HFFc6 (cell line): ENCODE measurements around the gene SEPTIN3. TPM values are rescaled to one million over a fixed set of nuclear protein-coding genes. Genes with fewer than 3 reads are reported as not detected.

Experiments used
- DNase-seq: peaks from one replicate; pipeline ENCODE4 v3.0.0-alpha.2; 2018
- H3K27ac Mint-ChIP-seq: 2 replicates; pipeline ENCODE4 v1.8.0; 2020; ENCODE audit warnings: mild to moderate bottlenecking, mixed read lengths
- H3K27me3 Mint-ChIP-seq: 2 replicates; pipeline ENCODE4 v1.8.0; 2021; ENCODE audit warnings: mild to moderate bottlenecking, moderate library complexity, mixed read lengths; ENCODE audit not compliant: insufficient read depth
- H3K36me3 Mint-ChIP-seq: 2 replicates; pipeline ENCODE4 v1.8.0; 2021; ENCODE audit warnings: low read depth, mixed read lengths
- H3K4me1 Mint-ChIP-seq: 2 replicates; pipeline ENCODE4 v1.8.0; 2020; ENCODE audit warnings: low read depth, mixed read lengths
- H3K4me3 Mint-ChIP-seq: 2 replicates; pipeline ENCODE4 v1.8.0; 2020; ENCODE audit warnings: mild to moderate bottlenecking, moderate library complexity, mixed read lengths
- H3K9me3 Mint-ChIP-seq: 2 replicates; pipeline ENCODE4 v1.8.0; 2020; ENCODE audit warnings: mild to moderate bottlenecking, mixed read lengths
- total RNA-seq, 6 experiments: library from RNA; stranded (reverse); fragmentation: NEBNext Ultra II Directional; extraction: Animal tissue kit (Norgen Biotek cat#: 25700); gene quantifications; 2 replicates in 1 of 6; 3 replicates in 5 of 6; pipeline ENCODE4 v1.2.3, GENCODE V29; 2021
- TF ChIP-seq, protein P1 (sequence below): fragments of 200-600 bp; sonication (generic); IDR thresholded peaks from 2 replicates; pipeline ENCODE4 v1.5.0; 2021; ENCODE audit warnings: antibody characterized with exemption, mild to moderate bottlenecking

SEPTIN3 gene
- total RNA-seq, 6 experiments from 2014 or later, result 0.05 to 0.17 TPM; not detected in 4

DNA sequence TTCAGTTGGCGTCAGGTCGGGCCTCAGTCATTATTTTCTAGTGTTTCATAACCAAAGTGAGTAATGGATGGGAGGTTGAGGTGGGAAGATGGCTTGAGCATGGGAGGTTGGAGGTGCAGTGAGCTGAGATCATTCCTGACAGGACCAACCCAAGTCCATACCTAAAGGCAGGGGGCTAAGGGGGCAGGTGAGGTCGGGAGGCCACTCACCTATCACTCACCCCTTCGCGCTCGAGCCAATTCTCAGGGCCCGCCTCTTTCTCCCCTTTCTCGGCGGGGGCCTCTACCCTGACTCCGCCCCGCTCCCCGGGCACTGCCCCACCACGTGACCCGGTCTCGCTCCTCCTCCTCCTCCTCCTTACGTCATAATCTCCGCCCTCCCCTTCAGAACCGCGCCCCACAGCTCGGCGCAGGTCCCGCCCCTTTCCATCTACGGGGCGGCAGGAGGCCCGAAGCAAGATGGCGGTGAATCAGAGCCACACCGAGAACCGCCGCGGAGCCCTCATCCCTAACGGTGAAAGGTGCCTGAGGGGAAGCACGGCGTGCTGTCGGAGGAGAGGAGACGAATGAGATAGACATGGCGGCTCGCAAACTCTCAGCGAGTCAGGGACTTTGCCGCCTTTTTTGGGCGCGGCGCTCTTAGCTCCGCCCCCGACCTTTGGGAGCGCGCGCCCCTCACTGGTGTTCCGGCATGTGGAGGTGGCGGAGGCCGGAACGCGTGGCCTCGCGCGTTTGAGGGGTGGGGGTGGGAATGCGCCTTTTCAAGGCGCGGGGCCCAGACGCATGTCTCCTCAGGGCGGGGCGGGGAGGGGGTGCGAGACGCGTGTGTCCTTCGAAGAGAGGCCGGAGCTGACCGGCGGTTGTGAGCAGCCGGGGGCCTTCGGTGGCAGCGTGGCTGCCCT lies 29.4 kb downstream of the SEPTIN3 start, which contains the start of gene WBP2NL:
TSS of gene WBP2NL (plus strand) at position 428 of the 901 bp plus-strand sequence. CDS start at position 459, 31 bp downstream.
- H3K36me3 Mint-ChIP-seq, result no peaks in the 10 kb centered on the region
- H3K9me3 Mint-ChIP-seq, result no peaks in the 10 kb centered on the region
- TF ChIP-seq, protein P1, sequence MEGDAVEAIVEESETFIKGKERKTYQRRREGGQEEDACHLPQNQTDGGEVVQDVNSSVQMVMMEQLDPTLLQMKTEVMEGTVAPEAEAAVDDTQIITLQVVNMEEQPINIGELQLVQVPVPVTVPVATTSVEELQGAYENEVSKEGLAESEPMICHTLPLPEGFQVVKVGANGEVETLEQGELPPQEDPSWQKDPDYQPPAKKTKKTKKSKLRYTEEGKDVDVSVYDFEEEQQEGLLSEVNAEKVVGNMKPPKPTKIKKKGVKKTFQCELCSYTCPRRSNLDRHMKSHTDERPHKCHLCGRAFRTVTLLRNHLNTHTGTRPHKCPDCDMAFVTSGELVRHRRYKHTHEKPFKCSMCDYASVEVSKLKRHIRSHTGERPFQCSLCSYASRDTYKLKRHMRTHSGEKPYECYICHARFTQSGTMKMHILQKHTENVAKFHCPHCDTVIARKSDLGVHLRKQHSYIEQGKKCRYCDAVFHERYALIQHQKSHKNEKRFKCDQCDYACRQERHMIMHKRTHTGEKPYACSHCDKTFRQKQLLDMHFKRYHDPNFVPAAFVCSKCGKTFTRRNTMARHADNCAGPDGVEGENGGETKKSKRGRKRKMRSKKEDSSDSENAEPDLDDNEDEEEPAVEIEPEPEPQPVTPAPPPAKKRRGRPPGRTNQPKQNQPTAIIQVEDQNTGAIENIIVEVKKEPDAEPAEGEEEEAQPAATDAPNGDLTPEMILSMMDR, result no peak
- H3K27ac Mint-ChIP-seq, result no peak within 1 kb of the TSS
- 0 out of 2 replicates have a peak, but pooled peaks cover 5% of the 10 kb centered on the region for H3K4me1 Mint-ChIP-seq
- H3K27me3 Mint-ChIP-seq, result peaks cover 27% of the 10 kb centered on the region
- H3K4me3 Mint-ChIP-seq, result no peak within 1 kb of the TSS; the same call in 1 of the 2 replicates
- DNase-seq, result no peak

- Mint-ChIP-seq H3K36me3 (no peaks in the 10 kb centered on the region), H3K27me3 (peaks cover 24% of the 10 kb centered on the region)
- TF ChIP-seq, protein P1, result no peak
Measured at GRCh38 chr22:42000466-42000865, 31.2 kb downstream of the SEPTIN3 start.

GRCh38 chr22:42001121-42001520 lies 31.9 kb downstream of the SEPTIN3 start:
- peak; percentile 6 for DNase-seq
- H3K9me3 Mint-ChIP-seq, result peaks cover 4% of the 10 kb centered on the region; the same call in 1 of the 2 replicates
- no peak overlapping the region for H3K27ac Mint-ChIP-seq
- H3K36me3 Mint-ChIP-seq, result no peaks in the 10 kb centered on the region
- peaks cover 21% of the 10 kb centered on the region for H3K27me3 Mint-ChIP-seq
- TF ChIP-seq, protein P1, result no peak
- H3K4me3 Mint-ChIP-seq, result no peak overlapping the region
- 0 out of 2 replicates have a peak, but pooled peaks cover 5% of the 10 kb centered on the region for H3K4me1 Mint-ChIP-seq

More at GRCh38 chr22:42000466-42000865, 31.2 kb downstream of the SEPTIN3 start:
- 0 out of 2 replicates have a peak, but pooled peaks cover 5% of the 10 kb centered on the region for H3K4me1 Mint-ChIP-seq
- H3K4me3 Mint-ChIP-seq, result no peak overlapping the region
- H3K9me3 Mint-ChIP-seq, result peaks cover 1% of the 10 kb centered on the region; the same call in 1 of the 2 replicates
- H3K27ac Mint-ChIP-seq, result no peak overlapping the region
- no peak for DNase-seq

GRCh38 chr22:42001706-42002105 lies 32.5 kb downstream of the SEPTIN3 start:
- Mint-ChIP-seq H3K4me3 (no peak overlapping the region), H3K27me3 (peaks cover 18% of the 10 kb centered on the region), H3K9me3 (peaks cover 4% of the 10 kb centered on the region; the same call in 1 of the 2 replicates), H3K27ac (no peak overlapping the region), H3K36me3 (no peaks in the 10 kb centered on the region), H3K4me1 (0 out of 2 replicates have a peak, but pooled peaks cover 5% of the 10 kb centered on the region)
- TF ChIP-seq, protein P1, result no peak
- DNase-seq, result no peak

DNA sequence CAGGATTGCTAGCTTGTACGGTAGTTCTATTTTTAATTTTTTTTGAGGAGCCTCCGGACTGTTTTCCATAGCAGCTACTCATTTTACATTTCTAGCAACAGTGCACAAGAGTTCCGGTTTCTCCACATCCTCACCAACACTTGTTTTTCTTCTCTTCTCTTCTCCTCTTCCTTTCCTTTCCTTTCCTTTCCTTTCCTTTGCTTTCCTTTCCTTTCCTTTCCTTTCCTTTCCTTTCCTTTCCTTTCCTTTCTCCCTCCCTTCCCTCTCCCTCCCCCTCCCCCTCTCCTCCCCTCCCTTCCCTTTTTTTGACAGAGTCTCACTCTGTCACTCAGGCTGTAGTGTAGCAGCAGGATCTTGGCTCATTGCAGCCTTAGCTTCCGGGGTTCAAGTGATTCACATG lies 38.7 kb downstream of the SEPTIN3 start:
- Mint-ChIP-seq H3K9me3 (peaks cover 30% of the 10 kb centered on the region), H3K27ac (no peak overlapping the region), H3K27me3 (peaks cover 12% of the 10 kb centered on the region), H3K36me3 (peaks cover 9% of the 10 kb centered on the region), H3K4me1 (no peaks in the 10 kb centered on the region), H3K4me3 (no peak overlapping the region)
- no peak for DNase-seq
- TF ChIP-seq, protein P1, result no peak
